Stimulated activated CD4-positive, alpha-beta T cell treated with anti-CD3 and anti-CD28 coated beads, Interleukin-1b, Interleukin-23, amount 100 ng/mL, for 48 hours (primary cell): Measurements from ENCODE around the gene TSHZ2.
A peak's percentile ranks its signal among the peaks of the same experiment; 100 is the strongest.
"Not testable (repeated sequence)": the region's sequence is repeated elsewhere in the genome, so short reads cannot be mapped to it uniquely, and the experiment has no call there.

ENCODE experiments used
- DNase-seq: peaks from one replicate; pipeline ENCODE4 v3.0.0-alpha.2; 2020

The TSHZ2 gene

DNA sequence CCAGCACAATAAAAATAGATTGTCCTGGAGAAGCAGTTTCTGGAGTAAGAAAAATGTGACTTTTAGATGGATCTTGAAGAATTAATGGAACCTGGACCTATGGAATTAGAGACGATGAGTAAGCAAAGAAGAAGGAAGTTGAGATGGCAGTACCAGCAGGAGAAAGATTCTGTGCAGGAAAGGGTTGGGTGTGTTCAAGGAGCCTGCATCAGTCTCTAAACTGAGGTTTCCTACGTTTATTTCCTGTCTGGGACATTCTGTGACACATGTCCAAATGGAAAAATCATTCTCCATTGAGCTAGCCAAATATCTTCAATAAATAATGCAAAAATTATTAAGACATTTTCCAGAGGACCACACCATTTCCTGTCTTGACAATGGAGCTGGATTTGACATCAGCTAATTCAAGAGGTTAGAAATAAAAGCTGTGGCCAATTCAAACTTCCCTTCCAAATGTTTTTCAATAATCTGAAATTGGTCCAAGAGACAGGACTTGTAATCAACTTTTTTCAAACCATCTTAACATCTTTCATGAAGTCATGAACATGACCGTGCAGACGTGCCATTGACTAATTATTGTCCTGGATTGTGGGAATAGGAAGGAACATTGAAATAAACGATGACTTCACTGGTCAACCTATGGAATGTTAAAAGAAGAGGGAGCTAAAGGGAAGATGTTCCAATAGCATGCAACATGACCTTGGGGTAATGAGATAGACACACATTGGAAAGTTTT, 423.2 kb downstream of the TSHZ2 start:
- no peak for DNase-seq

DNA sequence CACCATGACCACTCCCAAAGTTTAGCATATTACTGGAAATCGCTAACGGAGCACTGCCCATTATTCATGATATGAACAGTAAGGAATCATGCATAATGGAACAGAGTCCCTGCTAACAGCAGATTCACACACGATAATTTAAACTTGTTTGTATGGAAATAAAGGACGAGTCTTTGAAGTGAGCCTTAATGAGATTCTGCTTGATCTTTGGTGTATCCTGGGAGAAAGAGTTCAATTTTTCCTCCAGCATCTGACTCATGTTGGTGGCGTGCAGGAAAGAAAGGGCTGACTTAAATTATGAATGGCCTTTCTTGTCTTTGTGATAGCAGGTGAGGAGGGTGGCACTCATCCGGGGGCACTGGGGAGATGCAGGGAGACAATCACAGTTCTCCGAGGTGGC, 426.9 kb downstream of the TSHZ2 start:
- DNase-seq: no peak

DNA sequence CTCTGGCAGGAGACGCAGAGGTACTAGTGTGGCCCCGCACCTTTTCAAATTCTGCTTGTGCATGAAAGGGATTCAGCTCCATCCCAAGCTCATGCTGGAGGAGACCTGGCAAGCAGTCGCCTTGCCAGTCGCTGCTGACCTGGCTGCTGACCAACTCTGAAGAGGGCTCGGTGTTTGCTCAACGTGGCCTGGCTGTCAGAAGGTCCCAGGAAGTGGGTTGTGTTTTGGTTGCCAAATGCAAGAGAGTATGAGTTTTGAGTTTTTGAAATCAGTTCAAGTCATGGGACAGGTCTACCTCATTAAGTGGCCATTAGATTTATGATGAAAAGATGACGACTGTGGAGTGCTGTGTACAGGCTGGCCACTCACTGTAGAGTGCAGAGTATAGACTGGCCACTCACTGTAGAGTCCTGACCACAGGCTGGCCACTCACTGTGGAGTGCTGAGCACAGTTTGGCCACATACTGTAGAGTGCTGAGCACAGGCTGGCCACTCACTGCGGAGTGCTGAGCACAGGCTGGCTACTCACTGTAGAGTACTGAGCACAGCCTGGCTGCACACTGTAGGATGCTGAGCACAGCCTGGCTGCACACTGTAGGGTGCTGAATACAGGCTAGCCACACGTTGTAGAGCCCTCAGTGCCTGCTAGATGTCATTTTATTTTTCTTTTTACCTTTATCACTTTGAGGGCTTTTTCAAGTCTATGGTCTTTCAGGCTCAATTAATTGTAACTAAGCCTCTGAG, 427.6 kb downstream of the TSHZ2 start:
- DNase-seq: no peak

DNA sequence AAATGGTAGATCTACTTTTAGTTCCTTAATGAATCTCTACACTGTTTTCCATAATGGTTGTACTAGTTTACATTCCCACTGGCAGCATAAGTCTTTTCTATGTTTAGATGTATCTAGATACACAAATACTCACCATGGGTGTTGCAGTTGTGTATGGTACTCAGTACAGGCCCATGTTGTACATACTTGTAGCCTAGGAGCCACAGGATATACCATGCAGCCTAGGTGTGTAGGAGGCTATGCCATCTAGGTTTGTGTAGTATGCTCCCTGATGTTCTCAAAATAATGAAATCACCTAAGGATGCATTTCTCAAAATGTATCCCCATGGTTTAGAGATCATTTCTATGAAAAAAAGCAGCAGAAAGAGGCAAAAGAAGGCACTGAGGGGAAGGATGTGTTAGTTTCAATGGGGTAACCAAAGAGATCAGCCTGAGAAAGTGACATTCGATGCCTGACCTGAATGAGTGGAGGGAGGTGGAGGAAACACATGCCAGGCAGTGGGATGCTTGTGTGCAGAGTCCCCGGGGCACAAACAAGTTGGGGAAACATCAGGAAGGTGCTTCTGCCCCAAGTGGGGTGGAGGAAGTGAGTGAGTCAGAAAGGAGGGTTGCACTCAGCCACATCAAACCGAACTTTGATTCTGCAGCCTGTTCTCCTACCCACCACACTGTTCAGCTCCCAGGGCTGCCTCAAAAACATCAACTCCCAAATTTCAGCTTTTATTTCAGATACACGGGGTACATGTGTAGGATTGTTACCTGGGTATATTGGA, 430.3 kb downstream of the TSHZ2 start:
- DNase-seq: peak; percentile 6

DNA sequence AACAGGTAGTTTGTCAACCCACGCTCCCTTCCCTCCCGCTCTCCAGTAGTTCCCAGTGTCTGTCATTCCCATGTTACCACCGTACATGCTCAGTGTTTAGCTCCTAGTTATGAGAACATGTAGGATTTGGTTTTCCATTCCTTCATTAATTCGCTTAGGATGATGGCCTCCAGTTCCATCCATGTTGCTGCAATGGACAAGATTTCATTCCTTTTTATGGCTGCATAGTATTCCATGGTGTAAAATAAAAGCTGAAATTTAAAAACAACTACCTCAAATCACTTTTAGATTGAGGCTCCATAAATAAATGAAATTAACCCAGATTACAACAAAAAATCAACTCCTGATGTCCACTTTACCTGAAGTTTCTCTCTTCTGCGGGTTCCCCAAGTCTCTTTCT, 430.9 kb downstream of the TSHZ2 start:
- DNase-seq: no peak

DNA sequence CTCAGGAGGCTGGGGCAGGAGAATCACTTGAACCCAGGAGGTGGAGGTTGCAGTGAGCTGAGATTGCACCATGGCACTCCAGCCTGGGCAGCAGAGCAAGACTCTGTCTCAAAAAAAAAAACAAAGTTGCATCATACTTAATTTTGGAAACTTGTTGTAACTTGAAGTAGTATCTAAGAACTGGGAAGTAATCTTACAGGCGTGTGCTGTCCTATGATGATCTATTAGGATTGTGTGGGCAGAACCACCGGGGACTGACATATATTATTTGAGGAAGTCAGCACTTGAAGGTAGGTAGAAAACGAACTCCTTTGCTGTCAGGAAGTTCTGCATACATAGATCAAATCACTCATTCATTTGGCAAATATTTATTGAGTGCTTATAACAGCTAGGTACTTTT, 433.0 kb downstream of the TSHZ2 start:
- DNase-seq: no peak

DNA sequence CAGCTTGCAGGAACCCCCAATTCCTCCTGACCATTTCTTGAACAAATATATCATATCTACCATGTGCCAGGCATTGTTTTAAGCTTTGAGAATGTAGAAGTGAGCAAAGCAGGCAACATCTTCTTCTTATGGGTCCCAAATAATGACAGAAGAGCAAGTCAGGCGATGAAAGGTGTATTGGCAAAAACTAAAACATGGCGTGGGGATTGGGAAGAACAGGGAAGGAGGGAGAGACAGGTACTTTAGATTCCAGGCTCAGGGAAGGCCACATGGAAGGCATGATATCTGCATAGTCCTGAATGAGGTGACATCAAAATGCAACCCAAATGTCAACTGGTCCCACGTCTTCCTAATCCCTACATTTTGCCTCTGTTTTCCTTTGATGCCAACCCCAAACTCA, 434.4 kb downstream of the TSHZ2 start:
- no peak for DNase-seq

DNA sequence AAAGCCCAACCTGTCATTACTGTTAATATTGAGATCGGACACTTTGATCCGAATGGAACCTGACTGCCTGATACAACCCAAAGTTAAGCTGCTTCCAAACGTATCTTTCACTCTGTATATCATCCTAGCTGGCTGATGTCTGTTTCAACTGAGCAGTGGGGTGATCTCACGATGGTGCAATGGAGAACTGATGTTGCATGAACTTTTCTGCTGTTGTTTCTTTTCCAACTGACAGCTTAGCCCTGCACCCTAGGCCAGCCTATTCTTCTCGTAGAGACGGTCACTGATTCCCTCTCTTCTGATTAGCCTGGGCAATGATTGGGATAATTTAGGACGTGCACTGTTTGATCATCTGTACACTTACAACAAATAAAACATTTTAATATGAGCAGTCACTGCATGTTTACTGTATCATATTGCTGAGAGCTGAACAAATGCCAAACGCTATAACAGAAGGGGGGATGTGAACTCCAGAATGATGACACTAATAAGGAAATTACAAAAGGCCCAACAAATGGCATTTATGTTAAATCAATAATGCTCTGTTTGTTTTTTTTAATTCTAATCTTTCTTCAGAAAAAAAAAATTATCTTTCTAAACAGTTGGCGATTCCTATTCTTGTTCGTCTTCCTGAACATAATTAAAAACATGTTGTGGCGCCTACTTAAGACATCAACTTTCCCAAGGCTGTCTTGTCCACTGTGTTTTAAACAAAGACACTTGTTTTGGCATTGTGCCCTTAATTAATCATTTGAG, 436.7 kb downstream of the TSHZ2 start:
- DNase-seq: no peak

DNA sequence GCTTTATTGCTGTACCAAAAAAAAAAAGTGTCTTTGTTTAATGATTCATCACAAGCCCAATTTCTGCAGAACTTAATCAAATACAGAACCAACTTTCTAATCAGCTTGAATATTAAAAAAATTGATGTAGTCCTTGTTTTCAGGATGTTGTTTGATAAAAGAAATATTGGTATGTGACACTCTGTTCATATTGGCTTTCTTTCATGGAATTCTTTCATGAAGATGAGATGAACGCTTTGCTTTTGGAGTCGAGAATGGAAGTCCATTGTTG, 437.2 kb downstream of the TSHZ2 start:
- DNase-seq: no peak

DNA sequence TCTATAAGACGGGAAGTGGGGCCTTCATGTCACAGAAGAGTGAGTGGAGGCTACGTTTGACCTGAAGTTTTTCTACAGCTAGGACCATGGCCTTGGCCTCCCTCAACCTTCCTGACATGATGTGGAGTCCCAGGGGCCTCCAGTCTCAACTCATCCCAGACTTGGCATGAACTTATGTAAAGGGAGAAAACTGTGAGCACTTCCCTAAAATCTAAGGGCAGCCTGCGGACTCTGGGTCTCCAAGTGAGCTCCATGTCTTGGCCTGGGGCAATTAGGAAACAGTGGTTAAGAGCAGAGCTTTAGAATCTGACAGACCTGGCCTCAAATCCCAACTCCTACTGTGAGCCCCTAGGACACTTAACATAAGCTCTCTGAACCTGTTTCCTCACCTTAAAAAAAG, 439.0 kb downstream of the TSHZ2 start:
- no peak for DNase-seq

DNA sequence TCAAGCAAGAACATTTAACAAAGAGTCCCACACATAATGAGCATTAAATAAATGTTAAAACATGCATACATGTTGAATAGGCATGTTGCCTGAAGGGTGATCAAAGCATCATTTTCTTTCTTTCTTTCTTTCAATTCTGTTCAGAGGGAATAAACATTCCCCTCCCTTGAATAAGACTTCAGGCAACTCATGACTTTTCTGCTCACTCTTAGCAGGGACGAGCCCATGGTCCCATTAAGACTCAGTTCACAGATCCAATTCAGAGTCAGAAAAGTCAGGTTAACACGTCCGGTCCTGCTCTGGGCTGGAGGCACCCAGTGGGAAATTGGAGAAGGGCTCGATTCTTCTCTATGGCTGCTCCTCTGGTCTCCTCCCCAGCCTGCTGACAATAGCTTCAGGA, 439.7 kb downstream of the TSHZ2 start:
- DNase-seq: no peak

DNA sequence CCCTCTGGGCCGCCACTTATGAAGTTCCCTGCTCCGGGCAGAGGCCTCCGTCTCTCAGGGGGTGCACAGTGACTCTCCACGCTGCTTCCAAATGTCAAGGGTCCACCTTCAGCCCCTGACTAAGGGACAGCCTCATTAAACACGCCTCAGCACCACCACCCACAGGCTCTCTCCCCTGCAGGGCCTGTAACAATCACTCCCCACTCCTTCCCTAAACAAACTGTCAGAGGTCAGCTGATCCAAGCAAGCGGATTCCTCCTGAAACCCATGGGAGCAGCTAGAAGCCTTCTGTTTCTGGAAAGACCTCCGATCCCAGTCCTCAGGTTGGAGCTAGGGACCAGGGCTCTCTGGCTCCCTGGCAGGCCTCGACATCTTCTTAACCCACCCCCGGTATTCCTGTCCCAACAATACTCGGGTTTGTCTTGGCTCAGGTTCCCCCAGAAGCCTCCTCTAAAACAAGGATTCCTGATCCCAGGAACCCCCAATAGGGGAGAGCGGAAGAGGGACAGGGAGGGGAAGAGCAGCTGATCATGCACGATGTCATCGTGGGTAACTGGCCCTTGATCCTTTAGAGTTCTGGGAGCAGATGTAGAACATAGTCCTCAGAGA, 440.5 kb downstream of the TSHZ2 start:
- no peak for DNase-seq

DNA sequence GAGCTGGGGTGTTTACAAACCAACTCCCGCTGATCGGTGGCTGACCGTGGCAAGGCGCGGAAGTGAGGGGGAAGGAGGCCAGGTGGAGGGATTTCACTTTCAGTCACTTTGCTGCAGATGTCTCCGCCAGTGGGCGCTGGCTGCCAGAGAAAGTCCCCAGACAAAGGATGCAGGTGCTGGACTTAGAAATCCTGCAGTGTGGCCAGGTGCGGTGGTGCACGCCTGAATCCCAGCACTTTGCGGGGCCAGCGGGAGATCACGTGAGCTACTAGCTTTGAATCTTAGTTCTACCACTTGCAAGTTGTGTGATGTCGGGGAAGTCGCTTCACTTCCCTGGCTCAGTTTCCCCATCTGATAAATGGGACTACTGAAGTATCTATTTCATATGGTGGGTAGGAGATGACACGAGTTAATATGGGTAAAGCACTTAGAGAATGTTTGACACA, 441.1 kb downstream of the TSHZ2 start:
- DNase-seq: peak; percentile 52

DNA sequence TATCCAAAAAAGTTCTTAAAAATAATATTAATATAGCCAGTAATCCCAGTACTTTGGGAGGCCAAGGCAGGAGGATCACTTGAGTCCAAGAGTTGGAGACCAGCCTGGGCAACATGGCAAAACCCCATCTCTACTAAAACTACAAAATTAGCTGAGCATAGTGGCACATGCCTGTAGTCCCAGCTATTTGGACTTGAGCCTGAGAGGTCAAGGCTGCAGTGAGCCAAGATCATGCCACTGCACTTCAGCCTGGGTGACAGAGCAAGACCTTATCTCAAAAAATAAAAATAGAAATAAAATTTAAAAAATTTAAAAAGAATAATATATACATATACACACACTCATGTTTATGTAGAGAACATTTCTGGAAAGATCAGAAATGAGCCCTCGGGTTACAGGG, 441.7 kb downstream of the TSHZ2 start:
- DNase-seq: not testable (repeated sequence)

DNA sequence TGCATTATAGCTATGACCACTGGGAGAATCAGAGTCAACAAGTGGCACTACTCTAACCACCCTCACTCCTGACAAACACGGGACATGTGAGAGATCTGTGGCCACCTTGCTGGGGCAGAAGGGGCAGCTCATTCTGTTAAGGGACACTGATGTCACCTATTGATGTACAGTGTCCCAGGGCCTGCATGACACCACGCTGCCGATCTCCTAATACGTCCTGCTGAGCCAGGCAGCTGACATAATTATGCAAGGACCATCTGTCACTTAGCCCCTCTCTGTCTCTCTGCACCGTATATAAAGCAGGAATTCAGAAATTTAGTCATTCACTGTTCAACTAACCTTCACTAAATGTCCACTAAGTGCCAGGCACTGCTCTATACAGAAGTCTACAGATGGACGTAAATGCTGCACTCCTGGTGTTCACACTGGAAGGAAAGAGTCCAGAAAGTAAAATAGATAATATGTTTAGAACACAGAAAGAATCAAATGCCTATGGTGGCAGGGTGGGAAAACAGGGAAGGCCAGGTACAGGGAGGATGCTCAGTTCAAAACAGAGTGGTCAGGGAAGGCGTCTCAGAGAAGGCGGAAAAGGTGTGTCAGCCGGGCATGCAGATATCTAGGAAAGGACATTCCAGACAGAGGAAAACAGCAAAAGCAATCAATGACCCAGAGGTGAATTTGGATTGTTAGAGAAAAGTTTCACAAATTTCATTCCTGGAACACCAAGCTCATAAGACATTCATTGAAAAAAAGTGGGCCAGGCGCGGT, 447.7 kb downstream of the TSHZ2 start:
- no peak for DNase-seq

DNA sequence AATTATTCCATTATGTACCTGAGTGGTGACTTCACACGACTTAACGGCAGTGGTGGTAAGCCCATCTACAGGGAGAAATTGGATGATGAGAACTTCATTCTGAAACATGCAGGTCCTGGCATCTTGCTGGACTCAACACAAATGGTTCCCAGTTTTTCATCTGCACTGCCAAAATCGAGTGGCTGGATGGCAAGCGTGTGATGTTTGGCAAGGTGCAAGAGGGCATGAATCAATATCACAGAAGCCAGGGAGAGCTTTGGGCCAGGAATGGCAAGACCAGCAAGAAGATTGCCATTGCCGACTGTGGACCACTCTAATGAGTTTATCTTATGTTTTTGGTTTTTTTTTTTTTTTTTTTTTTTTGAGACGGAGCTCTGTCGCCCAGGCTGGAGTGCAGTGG, 449.2 kb downstream of the TSHZ2 start:
- no peak for DNase-seq

DNA sequence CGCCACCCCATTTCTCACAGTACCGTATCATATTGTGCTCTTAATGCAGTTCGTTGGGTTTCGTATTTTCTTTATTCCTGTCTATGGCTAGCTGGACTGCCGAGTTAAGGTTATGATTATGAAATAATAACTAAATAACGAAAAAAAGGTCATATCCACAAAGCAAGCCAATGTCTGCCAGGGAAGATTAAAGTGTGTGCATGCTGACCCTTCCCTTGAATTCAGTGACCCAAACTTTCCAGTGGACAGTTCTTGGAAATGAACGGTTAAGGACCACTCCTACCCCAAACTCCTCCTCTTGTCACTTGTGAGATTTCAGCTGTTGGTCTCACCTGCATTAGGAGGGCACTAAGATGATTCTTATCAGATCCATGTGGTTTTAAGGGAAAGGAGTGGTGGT, 449.9 kb downstream of the TSHZ2 start:
- DNase-seq: no peak

DNA sequence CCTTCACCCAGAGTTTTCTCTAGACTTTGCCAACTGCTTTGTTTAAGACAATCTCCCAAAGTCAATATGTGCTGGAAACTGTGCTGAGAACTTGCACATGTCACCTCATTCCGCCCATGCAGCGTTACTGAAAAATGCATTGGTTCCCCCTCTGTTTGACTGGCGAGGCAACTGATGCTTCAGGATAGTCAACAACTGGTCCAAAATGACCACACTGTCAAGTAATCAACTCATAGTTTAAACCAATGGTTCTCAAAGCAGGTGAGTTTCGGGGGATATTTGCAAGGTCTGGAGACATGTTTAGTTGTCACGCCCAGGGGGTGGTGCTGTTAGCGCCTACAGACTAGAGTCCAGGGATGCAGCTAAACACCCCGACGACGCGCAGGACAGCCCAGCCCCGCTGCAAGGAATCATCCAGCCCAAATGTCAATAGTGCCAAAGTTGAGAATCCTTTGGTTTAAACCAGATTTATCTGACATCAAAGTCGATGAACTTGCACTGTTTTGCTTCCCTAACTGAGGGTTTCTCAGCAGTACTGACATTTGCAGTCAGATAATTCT, 451.5 kb downstream of the TSHZ2 start:
- DNase-seq: no peak

DNA sequence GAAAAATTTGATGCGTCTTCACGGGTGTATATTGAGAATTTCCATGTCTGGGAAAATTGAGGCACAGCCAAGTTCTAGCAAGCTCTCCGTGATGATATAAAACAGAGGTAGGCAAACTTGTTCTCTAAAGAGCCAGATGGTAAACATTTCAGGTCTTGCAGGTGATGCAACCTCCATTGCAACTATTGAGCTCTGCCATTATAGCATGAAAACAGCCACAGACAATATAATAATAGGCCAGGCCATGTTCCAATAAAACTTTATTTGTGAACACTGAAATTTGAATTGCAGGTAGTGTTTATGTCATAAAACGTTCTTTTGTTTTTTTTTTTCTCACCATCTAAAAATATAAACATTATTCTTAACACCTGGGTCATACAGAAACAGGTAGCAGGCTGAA, 453.3 kb downstream of the TSHZ2 start:
- DNase-seq: no peak

DNA sequence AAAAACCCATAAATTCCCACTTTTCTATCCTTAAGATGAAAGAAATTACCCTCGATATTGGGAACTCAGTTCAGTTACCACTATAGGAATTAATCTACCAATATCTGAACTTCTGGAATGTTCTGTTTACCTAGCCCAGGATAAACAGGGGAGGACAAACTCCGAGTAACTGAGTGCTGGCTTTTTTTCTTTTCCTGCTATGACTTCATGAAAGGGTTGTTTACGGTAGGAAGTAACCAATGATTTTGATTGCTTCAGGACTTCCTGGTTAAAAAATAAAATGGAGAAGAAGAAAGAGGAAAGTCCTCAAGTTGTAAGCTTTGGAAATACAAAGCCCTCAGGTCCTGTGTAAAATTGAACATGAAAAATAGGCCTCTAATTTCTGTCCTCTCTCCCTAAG, 453.8 kb downstream of the TSHZ2 start:
- no peak for DNase-seq

DNA sequence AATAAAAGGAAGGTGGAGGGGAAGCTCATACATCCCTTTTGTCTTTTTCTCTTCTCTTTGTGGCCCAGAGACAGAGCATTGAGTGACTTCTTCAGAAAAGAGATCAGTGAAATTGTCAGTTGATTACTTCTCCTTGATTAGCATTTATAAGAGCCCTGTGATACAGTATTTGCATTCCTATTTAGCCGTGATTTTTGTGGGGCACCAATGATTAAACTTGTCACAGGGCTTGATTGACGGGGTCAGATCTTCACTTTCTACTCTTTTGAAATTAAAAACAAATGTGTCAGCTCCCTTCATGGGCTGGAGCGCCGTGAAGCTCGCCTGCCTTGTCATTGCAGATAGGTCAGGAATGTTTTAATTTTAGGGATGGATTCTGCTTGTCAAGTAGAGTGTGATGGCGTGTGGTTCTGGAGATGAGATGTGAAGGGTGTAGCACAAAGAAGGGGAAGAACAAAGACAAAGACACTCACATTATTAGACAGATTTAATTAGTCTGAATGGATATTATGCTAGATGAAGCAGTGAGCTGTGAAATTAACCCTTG, 454.7 kb downstream of the TSHZ2 start:
- DNase-seq: no peak

DNA sequence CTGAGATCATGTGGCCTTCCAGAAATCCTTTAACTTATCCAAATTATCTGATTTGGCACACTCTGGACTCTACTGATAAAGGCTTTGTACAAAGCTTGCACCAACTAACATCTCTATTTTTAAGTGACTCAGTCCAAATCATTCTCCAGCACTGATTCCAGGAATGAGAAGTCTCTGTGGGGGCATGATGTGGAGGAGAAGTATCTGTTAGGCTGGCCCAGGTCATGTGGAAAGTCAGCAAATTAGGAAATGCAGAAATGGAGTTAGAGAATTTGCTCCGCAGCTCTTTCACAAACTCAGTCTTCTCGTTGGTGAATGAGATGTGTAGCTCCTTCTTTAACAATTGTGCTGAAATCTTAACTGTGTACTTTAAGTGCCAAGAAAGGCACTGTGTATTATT, 455.8 kb downstream of the TSHZ2 start:
- no peak for DNase-seq
